ENCODE data around the gene SINHCAF.
A peak's percentile ranks its signal among the peaks of the same experiment; 100 is the strongest.

SINHCAF gene

GRCh38 chr12:31326736-31327659, 1.0 kb upstream of the SINHCAF start:
- TF ChIP-seq ZFX (IDR thresholded peaks at IDR 0.05; ENCODE audit: borderline replicate concordance) (no peak), CTCF (IDR thresholded peaks at IDR 0.05) (no peak)
- H3K27ac ChIP-seq = peak overlapping the region; percentile 95

GRCh38 chr12:31325524-31325875, 450 bp downstream of the SINHCAF start:
- peak overlapping the region; percentile 95 for H3K27ac ChIP-seq
- TF ChIP-seq ZFX (IDR thresholded peaks at IDR 0.05; ENCODE audit: borderline replicate concordance) = no peak

- H3K27ac ChIP-seq = peak overlapping the region; percentile 95
Measured at GRCh38 chr12:31324845-31325523, 966 bp downstream of the SINHCAF start.

GRCh38 chr12:31324116-31324844, 1.7 kb downstream of the SINHCAF start:
- peak overlapping the region; percentile 95 for H3K27ac ChIP-seq
- TF ChIP-seq CTCF (IDR thresholded peaks at IDR 0.05) (peak; percentile 19; the same call in 1 of the 2 replicates), ZFX (IDR thresholded peaks at IDR 0.05; ENCODE audit: borderline replicate concordance) (no peak)

More at GRCh38 chr12:31324845-31325523, 966 bp downstream of the SINHCAF start:
- TF ChIP-seq CTCF (IDR thresholded peaks at IDR 0.05) = no peak
- no peak for TF ChIP-seq ZFX (IDR thresholded peaks at IDR 0.05; ENCODE audit: borderline replicate concordance)

- peak overlapping the region; percentile 95 for H3K27ac ChIP-seq
- TF ChIP-seq ZFX (IDR thresholded peaks at IDR 0.05; ENCODE audit: borderline replicate concordance) = no peak
- TF ChIP-seq CTCF (IDR thresholded peaks at IDR 0.05) = no peak
Measured at GRCh38 chr12:31323391-31324115, 2.4 kb downstream of the SINHCAF start.

GRCh38 chr12:31322801-31323207, 3.1 kb downstream of the SINHCAF start:
- H3K27ac ChIP-seq = no peak overlapping the region
- TF ChIP-seq ZFX (IDR thresholded peaks at IDR 0.05; ENCODE audit: borderline replicate concordance) = no peak
- no peak for TF ChIP-seq CTCF (IDR thresholded peaks at IDR 0.05)

- H3K27ac ChIP-seq = no peak overlapping the region
- TF ChIP-seq ZFX (IDR thresholded peaks at IDR 0.05; ENCODE audit: borderline replicate concordance) (no peak), CTCF (IDR thresholded peaks at IDR 0.05) (no peak)
Measured at GRCh38 chr12:31321897-31322228, 4.1 kb downstream of the SINHCAF start.
